NCI-H510A treated with DMSO at 0.1 percent for 48 hours (cell line): ENCODE measurements around the gene PUSL1.

Experiments
- DNase-seq: peaks from one replicate; lab custom pipeline; 2025; lab: John Stamatoyannopoulos, UW

PUSL1 gene

DNA sequence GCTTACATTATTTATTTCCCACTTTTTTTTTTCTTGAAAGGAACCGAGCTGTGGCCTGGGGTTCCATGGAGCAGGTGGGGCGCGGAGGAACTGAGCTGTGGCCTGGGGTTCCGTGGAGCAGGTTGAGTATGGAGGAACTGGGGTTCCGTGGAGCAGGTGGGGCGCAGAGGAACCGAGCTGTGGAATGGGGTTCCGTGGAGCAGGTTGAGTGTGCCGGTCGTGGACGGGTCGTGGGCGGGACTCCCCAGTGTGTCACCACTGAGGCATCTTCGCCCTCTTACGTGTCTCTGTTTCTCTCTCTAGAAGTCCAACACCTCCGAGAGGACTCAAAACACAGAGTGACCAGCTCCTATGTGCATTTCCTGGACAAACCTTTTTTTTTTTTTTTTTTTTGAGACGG, 29.4 kb upstream of the PUSL1 start:
- DNase-seq, result no peak

DNA sequence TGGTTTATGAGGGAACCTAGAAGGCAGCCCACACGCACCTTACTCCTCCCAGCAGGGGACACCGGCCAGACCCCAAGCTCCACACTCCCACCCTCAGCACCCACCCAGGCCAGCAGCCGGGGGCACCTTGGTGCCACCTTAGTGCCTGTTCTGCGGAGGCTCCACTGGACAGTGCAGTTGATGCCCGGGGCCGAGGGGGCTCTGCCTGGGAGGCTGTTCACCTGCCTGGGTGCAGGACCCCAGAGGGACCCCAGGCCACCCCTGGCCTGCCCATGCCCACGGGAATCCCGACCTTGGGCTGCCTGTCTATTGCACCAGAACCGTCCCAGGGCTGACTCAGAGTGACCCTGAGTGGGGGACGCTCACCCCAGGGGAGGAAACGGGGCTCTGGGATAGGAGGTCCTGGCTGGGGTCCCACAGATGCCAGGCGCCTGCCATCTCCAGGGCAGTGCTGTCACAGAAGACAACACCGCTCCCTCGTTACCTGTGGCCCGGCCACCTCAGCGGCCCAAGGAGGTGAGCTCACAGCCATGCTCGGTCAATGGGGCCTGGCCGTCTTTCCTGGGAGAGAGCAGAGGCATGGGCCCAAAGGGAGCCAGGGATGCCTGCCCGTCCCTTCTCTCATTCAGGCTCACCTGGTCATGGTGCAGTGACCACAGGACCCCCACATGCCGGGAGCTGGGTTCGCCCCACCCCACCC, 27.5 kb upstream of the PUSL1 start:
- no peak for DNase-seq

GRCh38 chr1:1281533-1282321, 26.7 kb upstream of the PUSL1 start:
- DNase-seq, result no peak

DNA sequence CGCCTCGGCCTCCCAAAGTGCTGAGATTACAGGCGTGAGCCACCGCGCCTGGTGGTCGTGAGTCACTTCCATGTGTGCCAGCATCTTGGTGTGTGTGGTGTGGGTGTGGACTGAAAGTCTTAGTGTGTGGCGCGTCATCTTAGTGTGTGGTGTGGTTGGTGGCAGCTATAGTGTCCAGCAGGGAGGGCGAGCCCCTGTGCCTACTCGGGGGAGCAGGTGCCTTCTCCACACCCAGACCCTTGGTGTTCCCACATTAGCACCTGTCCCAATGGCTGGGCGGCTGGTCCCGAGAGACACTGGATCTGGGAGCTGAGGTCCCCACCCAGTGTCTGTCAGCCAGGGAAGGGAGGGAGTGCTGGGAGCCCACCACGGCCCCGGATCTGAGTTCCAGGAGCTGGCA, 25.4 kb upstream of the PUSL1 start:
- no peak for DNase-seq

- no peak for DNase-seq
Measured at GRCh38 chr1:1283821-1284220, 24.6 kb upstream of the PUSL1 start.

- DNase-seq, result no peak
Measured at GRCh38 chr1:1284221-1285101, 23.9 kb upstream of the PUSL1 start.

DNA sequence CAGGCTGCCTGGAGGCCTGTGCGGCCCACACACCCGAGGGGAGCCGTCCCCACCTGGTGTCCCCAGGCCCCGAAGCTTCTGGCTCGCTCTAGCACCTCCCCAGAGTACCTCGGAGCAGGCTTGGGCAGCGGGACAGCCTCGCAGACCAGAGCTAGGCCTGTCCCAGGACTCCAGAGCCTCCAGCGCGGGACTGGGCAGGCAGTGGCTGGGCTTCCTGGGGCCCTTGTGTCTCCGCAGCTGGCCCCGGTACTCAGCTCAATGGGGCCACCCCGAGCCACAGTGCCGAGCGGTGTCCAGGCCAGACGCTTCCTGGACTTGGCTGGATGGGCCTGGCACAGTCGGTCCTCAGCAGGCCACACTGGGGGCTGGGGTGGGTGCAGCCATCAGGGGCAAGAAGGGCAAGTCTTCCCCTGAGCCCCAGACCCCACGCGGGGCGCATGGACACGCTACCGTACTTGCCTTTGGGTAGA, 23.3 kb upstream of the PUSL1 start:
- DNase-seq, result no peak

- peak; percentile 31 for DNase-seq
Measured at GRCh38 chr1:1285611-1286311, 22.6 kb upstream of the PUSL1 start.

DNA sequence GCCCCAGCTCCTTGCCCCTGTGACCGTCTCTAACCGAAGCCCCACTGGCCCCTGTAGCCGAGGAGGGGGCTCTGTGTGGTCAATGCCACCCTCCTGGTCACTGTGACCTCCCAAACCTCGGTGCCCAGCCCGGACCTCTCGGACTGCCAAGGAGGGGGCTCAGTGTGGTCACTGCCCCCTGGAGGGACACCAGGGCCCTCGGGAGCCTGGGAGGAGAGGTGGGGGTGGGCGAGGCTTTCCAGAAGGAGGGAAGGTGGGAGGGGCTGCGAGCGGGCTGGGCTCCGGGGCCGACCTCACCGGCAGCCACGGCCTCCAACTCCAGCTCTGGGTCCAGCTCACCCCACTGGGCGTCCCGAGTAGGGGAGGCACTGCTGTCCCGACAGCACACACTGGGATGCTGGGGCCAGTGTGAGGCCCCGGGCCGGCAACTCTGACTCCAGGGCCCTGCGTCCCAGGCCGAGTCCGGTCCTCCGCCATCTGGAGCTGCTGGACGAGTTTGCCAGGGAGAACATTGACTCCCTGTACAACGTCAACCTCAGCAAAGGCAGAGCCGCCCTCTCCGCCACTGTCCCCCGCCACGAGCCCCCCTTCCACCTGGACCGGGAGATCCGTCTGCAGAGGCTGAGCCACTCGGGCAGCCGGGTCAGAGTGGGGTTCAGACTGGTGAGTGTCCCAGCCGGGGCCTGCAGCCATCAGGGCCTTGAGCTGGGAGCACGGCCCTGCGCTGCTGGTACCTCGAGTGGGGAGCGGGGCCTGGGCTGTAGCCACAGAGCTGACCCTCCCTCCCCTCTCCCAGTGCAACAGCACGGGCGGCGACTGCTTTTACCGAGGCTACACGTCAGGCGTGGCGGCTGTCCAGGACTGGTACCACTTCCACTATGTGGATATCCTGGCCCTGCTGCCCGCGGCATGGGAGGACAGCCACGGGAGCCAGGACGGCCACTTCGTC, 21.8 kb upstream of the PUSL1 start:
- no peak for DNase-seq

DNA sequence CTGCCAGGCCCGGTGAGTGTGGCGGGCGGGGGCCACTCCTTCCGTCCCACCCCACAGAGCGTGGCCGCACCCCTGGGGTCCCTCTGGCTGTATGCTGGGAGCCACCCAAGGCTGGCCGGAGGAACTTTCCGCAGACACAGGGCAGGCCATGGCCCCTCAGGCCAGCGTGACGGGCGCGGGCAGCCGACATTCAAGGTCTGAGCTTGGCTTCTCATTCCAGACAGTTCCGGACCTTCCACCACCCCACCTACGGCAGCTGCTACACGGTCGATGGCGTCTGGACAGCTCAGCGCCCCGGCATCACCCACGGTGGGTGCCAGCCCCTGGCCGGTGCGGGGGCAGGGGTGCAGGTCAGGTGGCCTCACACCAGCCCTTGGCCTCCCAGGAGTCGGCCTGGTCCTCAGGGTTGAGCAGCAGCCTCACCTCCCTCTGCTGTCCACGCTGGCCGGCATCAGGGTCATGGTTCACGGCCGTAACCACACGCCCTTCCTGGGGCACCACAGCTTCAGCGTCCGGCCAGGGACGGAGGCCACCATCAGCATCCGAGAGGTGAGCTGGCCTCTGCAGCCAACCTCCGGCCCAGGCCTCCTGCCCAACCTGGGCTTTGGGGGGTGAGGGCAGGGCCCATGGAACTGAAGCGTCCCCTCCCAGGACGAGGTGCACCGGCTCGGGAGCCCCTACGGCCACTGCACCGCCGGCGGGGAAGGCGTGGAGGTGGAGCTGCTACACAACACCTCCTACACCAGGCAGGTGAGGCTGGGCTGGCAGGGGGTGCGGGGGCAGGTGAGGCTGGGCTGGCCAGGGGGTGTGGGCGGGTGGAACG, 20.9 kb upstream of the PUSL1 start:
- no peak for DNase-seq

- peak; percentile 94 for DNase-seq
Measured at GRCh38 chr1:1290238-1290731, 18.1 kb upstream of the PUSL1 start.

DNA sequence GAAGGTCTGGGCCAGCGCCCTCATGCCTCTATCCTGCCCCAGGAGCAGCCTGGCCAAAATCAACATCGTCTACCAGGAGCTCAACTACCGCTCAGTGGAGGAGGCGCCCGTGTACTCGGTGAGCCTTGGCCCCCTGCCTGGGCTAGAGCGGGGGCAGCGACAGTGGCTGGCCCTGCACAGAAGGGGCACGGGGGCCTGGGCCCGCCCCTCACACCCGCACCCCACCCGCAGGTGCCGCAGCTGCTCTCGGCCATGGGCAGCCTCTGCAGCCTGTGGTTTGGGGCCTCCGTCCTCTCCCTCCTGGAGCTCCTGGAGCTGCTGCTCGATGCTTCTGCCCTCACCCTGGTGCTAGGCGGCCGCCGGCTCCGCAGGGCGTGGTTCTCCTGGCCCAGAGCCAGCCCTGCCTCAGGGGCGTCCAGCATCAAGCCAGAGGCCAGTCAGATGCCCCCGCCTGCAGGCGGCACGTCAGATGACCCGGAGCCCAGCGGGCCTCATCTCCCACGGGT, 17.3 kb upstream of the PUSL1 start:
- DNase-seq, result peak; percentile 79

DNA sequence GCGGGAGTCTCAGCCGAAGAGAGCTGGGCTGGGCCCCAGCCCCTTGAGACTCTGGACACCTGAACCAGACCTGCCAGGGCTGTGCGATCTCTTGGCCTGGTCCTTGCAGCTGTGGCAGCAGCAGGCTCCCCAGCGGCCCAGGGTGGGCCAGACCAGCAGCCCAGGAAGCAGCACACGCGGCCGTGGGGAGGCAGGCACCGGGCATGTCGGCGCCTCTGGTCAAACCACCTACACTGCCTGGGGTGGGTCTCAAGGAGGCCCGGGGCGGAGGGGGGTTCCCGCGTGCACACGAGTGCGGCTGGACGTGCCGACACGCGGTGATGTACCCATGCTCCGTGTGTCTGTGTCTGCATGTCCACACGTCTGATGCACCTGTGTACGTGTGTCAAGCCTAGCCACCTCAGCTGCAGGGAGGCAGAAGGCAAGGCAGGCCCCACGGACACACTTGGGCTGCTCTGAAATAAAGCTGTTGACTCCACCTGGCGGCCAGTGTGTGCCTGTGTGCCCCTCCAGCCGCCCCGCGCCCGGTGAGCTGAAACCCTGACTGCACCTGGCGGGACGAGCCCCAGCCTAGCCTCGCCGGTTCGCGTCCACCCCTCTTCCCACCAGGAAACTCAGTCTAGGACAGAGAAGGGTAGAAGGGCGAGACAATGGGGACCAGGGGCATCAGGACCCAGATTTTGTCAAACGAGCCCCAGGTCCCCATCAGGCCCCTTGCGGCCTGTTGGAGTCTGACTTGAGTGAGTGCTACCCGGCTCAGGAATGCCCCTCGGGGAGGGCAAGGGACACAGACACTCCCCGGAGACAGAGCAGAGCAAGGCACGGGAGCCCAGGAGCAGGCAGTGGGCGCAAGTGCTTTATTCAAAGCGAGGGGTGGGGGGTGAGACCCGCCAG, 16.6 kb upstream of the PUSL1 start:
- DNase-seq, result peak; percentile 99

DNA sequence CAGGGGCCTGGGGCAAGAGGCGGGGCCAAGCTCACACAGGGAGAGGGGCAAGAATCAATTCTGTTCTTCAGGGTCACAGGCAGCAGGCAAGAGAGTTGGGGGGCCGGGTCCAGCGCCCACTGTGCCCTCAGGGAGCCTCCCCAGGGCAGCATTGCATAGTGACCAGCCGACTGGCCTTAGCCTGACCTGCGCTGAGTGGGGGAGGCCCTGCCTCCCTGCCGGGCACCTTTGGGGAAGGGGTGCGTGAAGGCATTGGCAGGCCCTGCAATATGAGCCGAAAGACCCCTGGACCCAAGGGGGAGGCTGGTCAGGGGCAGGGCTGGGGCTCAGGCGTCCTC, 16.0 kb upstream of the PUSL1 start:
- no peak for DNase-seq

- DNase-seq, result no peak
Measured at GRCh38 chr1:1292851-1293250, 15.5 kb upstream of the PUSL1 start.

DNA sequence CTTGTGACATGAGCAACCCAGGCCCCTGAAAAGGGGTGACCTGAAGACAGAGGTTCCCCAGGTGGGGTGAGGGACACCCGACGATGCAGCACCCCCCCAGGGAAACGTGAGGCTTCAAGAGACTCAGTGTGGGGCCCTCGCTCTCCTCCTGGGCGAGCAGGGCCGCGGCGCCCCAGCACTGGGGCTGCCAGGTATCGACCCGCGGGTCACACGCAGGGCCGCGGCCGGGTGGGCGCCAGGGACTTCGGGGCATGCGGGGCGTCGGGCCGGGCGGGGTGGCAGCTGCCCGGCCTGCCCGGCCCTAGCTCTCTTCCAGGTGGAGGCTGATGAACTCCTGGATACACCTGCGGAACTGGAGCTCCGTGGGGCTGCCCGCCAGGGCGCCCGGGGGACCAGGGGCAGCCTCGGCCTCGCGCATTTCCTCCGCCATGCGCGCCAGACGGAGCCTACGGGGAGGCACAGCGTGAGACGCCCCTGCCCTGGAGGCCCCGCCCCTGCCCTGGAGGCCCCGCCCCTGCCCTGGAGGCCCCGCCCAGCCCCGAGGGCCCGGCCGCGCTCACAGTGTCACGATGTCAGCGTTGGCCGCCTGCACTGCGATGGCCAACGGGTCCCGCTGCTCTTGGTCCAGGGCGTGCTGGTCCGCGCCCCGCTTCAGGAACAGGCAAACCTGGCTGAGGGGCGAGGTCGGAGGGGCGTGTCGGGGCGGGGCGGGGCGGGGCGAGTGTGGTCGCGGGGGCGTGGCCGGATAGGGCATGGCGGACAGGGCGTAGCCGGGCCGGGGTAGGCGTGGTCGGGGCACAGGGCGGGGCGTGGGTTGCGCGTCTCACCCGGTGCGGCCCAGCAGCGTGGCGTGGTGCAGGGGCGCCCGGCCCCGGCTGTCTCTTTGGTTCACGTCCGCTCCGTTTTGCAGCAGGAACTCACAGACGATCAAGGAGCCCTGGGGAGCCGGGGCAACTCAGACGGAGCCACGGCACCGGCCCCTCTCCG, 14.8 kb upstream of the PUSL1 start:
- DNase-seq, result no peak

DNA sequence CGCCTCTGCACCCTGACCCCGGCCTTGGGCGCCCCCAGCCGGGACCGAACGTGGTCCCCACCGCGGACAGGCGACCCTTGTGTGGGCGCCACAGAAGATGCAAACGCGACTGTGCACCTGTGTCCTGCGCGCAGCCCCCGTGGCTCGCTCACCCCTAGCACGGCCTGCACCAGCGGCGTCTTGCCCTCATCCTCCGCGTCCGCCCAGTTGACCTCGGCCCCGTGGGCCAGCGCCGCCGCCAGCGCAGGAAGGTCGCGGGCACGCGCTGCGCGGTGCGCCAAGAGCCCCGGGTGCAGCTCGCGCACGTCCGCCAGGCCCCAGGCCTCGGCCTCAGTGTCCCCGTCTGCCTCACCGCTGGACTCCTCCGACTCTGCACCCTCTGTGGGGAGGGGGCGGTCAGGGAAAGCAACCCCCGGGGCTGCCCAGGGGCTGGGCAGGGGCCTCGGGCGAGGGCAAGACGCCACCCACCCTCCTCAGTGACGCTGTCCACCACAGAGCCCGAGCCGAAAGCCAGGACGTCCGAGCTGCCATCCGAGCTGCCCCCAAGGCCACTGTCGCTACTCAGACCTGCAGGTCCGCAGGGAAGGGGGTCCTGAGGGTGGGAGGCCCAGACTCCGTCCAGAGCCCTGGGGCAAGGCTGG, 14.0 kb upstream of the PUSL1 start:
- DNase-seq, result no peak
